CD4-positive, CD25-positive, alpha-beta regulatory T cell (primary cell): ENCODE data around the gene CRYGB. TPM values are rescaled to one million over a fixed set of nuclear protein-coding genes. Genes with fewer than 3 reads are reported as not detected.

Source experiments
- ATAC-seq, 2 donors: fragments of 150-1000 bp; cut with Tn5 transposase; one replicate each; pipeline ENCODE4 v1.10.0; 2021; ENCODE audit warnings: low read depth in 2 of 2, moderate number of reproducible peaks in 2 of 2, moderate library complexity in 1 of 2
- DNase-seq, 3 donors: peaks; one replicate each; pipeline versions ENCODE4 v3.0.0 to v3.0.0-alpha.2; 2012 to 2022; ENCODE audit warnings: mixed read lengths in 1 of 3
- H3K27ac ChIP-seq: one replicate; pipeline ENCODE4 v1.7.0; 2013; ENCODE audit warnings: mild to moderate bottlenecking, low read length; ENCODE audit not compliant: insufficient read depth, poor library complexity, severe bottlenecking
- H3K27me3 ChIP-seq: one replicate; pipeline ENCODE4 v1.7.0; 2013; ENCODE audit warnings: low read length; ENCODE audit not compliant: control insufficient read depth, insufficient read depth
- H3K36me3 ChIP-seq: one replicate; pipeline ENCODE4 v1.7.0; 2013; ENCODE audit warnings: mild to moderate bottlenecking, low read length, moderate library complexity; ENCODE audit not compliant: control insufficient read depth, insufficient read depth
- H3K4me1 ChIP-seq: 2 replicates; pipeline ENCODE4 v1.7.0; 2013; ENCODE audit warnings: mild to moderate bottlenecking, low read length; ENCODE audit not compliant: insufficient read depth, control insufficient read depth, poor library complexity, severe bottlenecking
- H3K4me3 ChIP-seq: one replicate; pipeline ENCODE4 v1.7.0; 2013; ENCODE audit warnings: low read depth, mild to moderate bottlenecking, low read length, moderate library complexity
- H3K9me3 ChIP-seq, 2 experiments: 1 replicate in 1 of 2; 2 replicates in 1 of 2; pipeline ENCODE4 v1.7.0; 2013; ENCODE audit warnings: low read length in 2 of 2, mild to moderate bottlenecking in 1 of 2, moderate library complexity in 1 of 2; ENCODE audit not compliant: control insufficient read depth in 2 of 2
- H3K27ac Mint-ChIP-seq, 3 donors: one replicate each; pipeline ENCODE4 v1.8.0; 2020 to 2022; ENCODE audit warnings: mild to moderate bottlenecking in 3 of 3, mixed read lengths in 3 of 3, moderate library complexity in 2 of 3
- H3K27me3 Mint-ChIP-seq: one replicate; pipeline ENCODE4 v1.8.0; 2022; ENCODE audit warnings: mild to moderate bottlenecking, mixed read lengths
- H3K36me3 Mint-ChIP-seq: one replicate; pipeline ENCODE4 v1.8.0; 2020; ENCODE audit warnings: mixed read lengths
- H3K4me1 Mint-ChIP-seq, 4 donors: one replicate each; pipeline ENCODE4 v1.8.0; 2020 to 2022; ENCODE audit warnings: mixed read lengths in 4 of 4, mild to moderate bottlenecking in 1 of 4
- H3K4me3 Mint-ChIP-seq, 4 donors: one replicate each; pipeline ENCODE4 v1.8.0; 2020 to 2022; ENCODE audit warnings: mild to moderate bottlenecking in 4 of 4, mixed read lengths in 4 of 4, moderate library complexity in 3 of 4
- H3K9me3 Mint-ChIP-seq, 7 donors: one replicate each; pipeline ENCODE4 v1.8.0; 2020 to 2022; ENCODE audit warnings: mixed read lengths in 7 of 7, mild to moderate bottlenecking in 3 of 7, moderate library complexity in 2 of 7
- polyA plus RNA-seq, 4 donors: library from polyadenylated mRNA; unstranded; fragments of 300-500 nt; fragmentation: Illumina TruSeq; gene quantifications; one replicate each; pipeline ENCODE4 v1.2.3, GENCODE V29; 2021
- total RNA-seq: library from RNA; stranded (reverse); gene quantifications from one replicate; pipeline ENCODE4 v1.2.3, GENCODE V29; 2022

Gene CRYGB
- total RNA-seq (not detected), polyA plus RNA-seq (not detected)

GRCh38 chr2:208146006-208146405 is at the start of gene CRYGB:
Gene CRYGB (minus strand): TSS chr2:208146158. CDS start chr2:208146120, 38 bp downstream.
- ATAC-seq (no peak), DNase-seq (no peak)
- Histone ChIP-seq H3K9me3 (no peaks in the 10 kb centered on the region), H3K4me1 (no peaks in the 10 kb centered on the region), H3K4me3 (no peak within 1 kb of the TSS), H3K27me3 (no peaks in the 10 kb centered on the region), H3K36me3 (no peaks in the 10 kb centered on the region), H3K27ac (no peak within 1 kb of the TSS)
- peaks cover 0 to 8% (median 0%) of the 10 kb centered on the region in 7 donors for H3K9me3 Mint-ChIP-seq
- no peaks in the 10 kb centered on the region for H3K4me1 Mint-ChIP-seq
- no peak within 1 kb of the TSS for H3K27ac Mint-ChIP-seq
- no peaks in the 10 kb centered on the region for H3K27me3 Mint-ChIP-seq
- no peaks in the 10 kb centered on the region for H3K36me3 Mint-ChIP-seq
- no peak within 1 kb of the TSS for H3K4me3 Mint-ChIP-seq

- no peak for ATAC-seq
- Mint-ChIP-seq H3K36me3 (no peaks in the 10 kb centered on the region), H3K4me1 (no peaks in the 10 kb centered on the region), H3K9me3 (no peaks in the 10 kb centered on the region), H3K27ac (no peak overlapping the region), H3K27me3 (peaks cover 8% of the 10 kb centered on the region), H3K4me3 (no peak overlapping the region)
- Histone ChIP-seq H3K27ac (no peak overlapping the region), H3K27me3 (no peaks in the 10 kb centered on the region), H3K9me3 (no peaks in the 10 kb centered on the region), H3K36me3 (no peaks in the 10 kb centered on the region), H3K4me3 (no peak overlapping the region), H3K4me1 (no peaks in the 10 kb centered on the region)
- DNase-seq = no peak
Observed at GRCh38 chr2:208195531-208195930, 49.6 kb upstream of the CRYGB start.

- no peaks in the 10 kb centered on the region for H3K36me3 Mint-ChIP-seq
Observed at GRCh38 chr2:208192611-208193236, 46.8 kb upstream of the CRYGB start.

GRCh38 chr2:208189810-208190503 is 44.0 kb upstream of the CRYGB start, which contains the start of gene C2orf80:
Gene C2orf80 (minus strand): TSS chr2:208190030. CDS start chr2:208186986, 3,044 bp downstream.
- ATAC-seq = no peak
- Mint-ChIP-seq H3K27ac (no peak within 1 kb of the TSS), H3K36me3 (no peaks in the 10 kb centered on the region), H3K27me3 (peaks cover 17% of the 10 kb centered on the region), H3K4me1 (peaks cover 0 to 4% (median 0%) of the 10 kb centered on the region in 4 donors), H3K4me3 (no peak within 1 kb of the TSS), H3K9me3 (no peaks in the 10 kb centered on the region)
- H3K27me3 ChIP-seq = no peaks in the 10 kb centered on the region
- no peak within 1 kb of the TSS for H3K27ac ChIP-seq
- no peak for DNase-seq
- H3K4me1 ChIP-seq = no peaks in the 10 kb centered on the region
- no peaks in the 10 kb centered on the region for H3K36me3 ChIP-seq
- H3K4me3 ChIP-seq = no peak within 1 kb of the TSS
- no peaks in the 10 kb centered on the region for H3K9me3 ChIP-seq

More at GRCh38 chr2:208192611-208193236, 46.8 kb upstream of the CRYGB start:
- no peak for ATAC-seq
- Mint-ChIP-seq H3K9me3 (no peaks in the 10 kb centered on the region), H3K27me3 (peaks cover 4% of the 10 kb centered on the region), H3K4me3 (no peak overlapping the region), H3K4me1 (no peaks in the 10 kb centered on the region), H3K27ac (no peak overlapping the region)
- Histone ChIP-seq H3K9me3 (no peaks in the 10 kb centered on the region), H3K27ac (no peak overlapping the region), H3K4me3 (no peak overlapping the region), H3K27me3 (no peaks in the 10 kb centered on the region), H3K36me3 (no peaks in the 10 kb centered on the region), H3K4me1 (no peaks in the 10 kb centered on the region)
- no peak for DNase-seq

GRCh38 chr2:208189069-208189809 is 43.3 kb upstream of the CRYGB start:
- no peak for ATAC-seq
- H3K4me3 Mint-ChIP-seq = no peak overlapping the region
- no peaks in the 10 kb centered on the region for H3K27me3 ChIP-seq
- no peaks in the 10 kb centered on the region for H3K36me3 Mint-ChIP-seq
- no peaks in the 10 kb centered on the region for H3K4me1 ChIP-seq
- H3K4me1 Mint-ChIP-seq = peaks cover 0 to 8% (median 0%) of the 10 kb centered on the region in 4 donors
- H3K9me3 ChIP-seq = no peaks in the 10 kb centered on the region
- H3K9me3 Mint-ChIP-seq = no peaks in the 10 kb centered on the region
- H3K36me3 ChIP-seq = no peaks in the 10 kb centered on the region
- H3K27me3 Mint-ChIP-seq = peaks cover 24% of the 10 kb centered on the region
- H3K27ac Mint-ChIP-seq = no peak overlapping the region
- H3K27ac ChIP-seq = no peak overlapping the region
- no peak overlapping the region for H3K4me3 ChIP-seq
- no peak for DNase-seq

GRCh38 chr2:208186893-208187292 is 40.9 kb upstream of the CRYGB start:
- H3K27ac Mint-ChIP-seq = no peak overlapping the region

GRCh38 chr2:208186465-208186864 is 40.5 kb upstream of the CRYGB start:
- no peak for ATAC-seq
- H3K4me3 Mint-ChIP-seq = no peak overlapping the region

More at GRCh38 chr2:208186893-208187292, 40.9 kb upstream of the CRYGB start:
- H3K4me3 ChIP-seq = no peak overlapping the region
- ATAC-seq (no peak), DNase-seq (no peak)
- no peak overlapping the region for H3K27ac ChIP-seq
- no peaks in the 10 kb centered on the region for H3K27me3 ChIP-seq
- no peaks in the 10 kb centered on the region for H3K9me3 Mint-ChIP-seq
- H3K4me1 Mint-ChIP-seq = peaks cover 0 to 8% (median 0%) of the 10 kb centered on the region in 4 donors
- H3K27me3 Mint-ChIP-seq = peaks cover 30% of the 10 kb centered on the region
- no peaks in the 10 kb centered on the region for H3K9me3 ChIP-seq
- H3K36me3 Mint-ChIP-seq = no peaks in the 10 kb centered on the region
- no peak overlapping the region for H3K4me3 Mint-ChIP-seq
- H3K4me1 ChIP-seq = no peaks in the 10 kb centered on the region
- H3K36me3 ChIP-seq = no peaks in the 10 kb centered on the region

More at GRCh38 chr2:208186465-208186864, 40.5 kb upstream of the CRYGB start:
- H3K9me3 ChIP-seq = no peaks in the 10 kb centered on the region
- Mint-ChIP-seq H3K27me3 (peaks cover 30% of the 10 kb centered on the region), H3K4me1 (peaks cover 0 to 8% (median 0%) of the 10 kb centered on the region in 4 donors), H3K9me3 (no peaks in the 10 kb centered on the region), H3K36me3 (no peaks in the 10 kb centered on the region), H3K27ac (no peak overlapping the region)
- H3K4me1 ChIP-seq = no peaks in the 10 kb centered on the region
- no peaks in the 10 kb centered on the region for H3K36me3 ChIP-seq
- no peaks in the 10 kb centered on the region for H3K27me3 ChIP-seq
- DNase-seq = no peak
- H3K27ac ChIP-seq = no peak overlapping the region
- no peak overlapping the region for H3K4me3 ChIP-seq
